Thoracic aorta (tissue), 2 donors: ENCODE measurements around the gene CASP5. TPM values are rescaled to one million over a fixed set of nuclear protein-coding genes. Genes with fewer than 3 reads are reported as not detected.
A peak's percentile ranks its signal among the peaks of the same experiment; 100 is the strongest.

ENCODE experiments used
- ATAC-seq: fragments of 150-250 bp; one replicate; pipeline ENCODE4 v1.8.0; 2017; ENCODE audit warnings: low read depth; ENCODE audit not compliant: insufficient number of reproducible peaks, low FRiP score
- DNase-seq: peaks from one replicate; pipeline ENCODE4 v3.0.0-alpha.2; 2020; ENCODE audit warnings: low spot score
- H3K27ac ChIP-seq, 2 donors: fragments of 200-600 bp; sonication (generic); 1 replicate in 1 of 2; 2 replicates in 1 of 2; pipeline ENCODE4 v1.5.1; 2016; ENCODE audit warnings: mild to moderate bottlenecking in 2 of 2, moderate library complexity in 2 of 2
- H3K27me3 ChIP-seq: fragments of 200-600 bp; sonication (generic); replicated peaks from 2 replicates; pipeline ENCODE4 v1.6.0; 2016; ENCODE audit warnings: mild to moderate bottlenecking; ENCODE audit not compliant: insufficient read depth
- H3K36me3 ChIP-seq: fragments of 200-600 bp; sonication (generic); one replicate; pipeline ENCODE4 v1.5.1; 2016
- H3K4me1 ChIP-seq, 2 donors: fragments of 200-600 bp; sonication (generic); 1 replicate in 1 of 2; 2 replicates in 1 of 2; pipeline versions ENCODE4 v1.5.1 to v1.6.0; 2016; ENCODE audit warnings: low read depth in 2 of 2, mild to moderate bottlenecking in 1 of 2; ENCODE audit not compliant: control insufficient read depth in 1 of 2
- H3K4me3 ChIP-seq: fragments of 200-600 bp; sonication (generic); 2 replicates; pipeline ENCODE4 v1.5.1; 2016; ENCODE audit warnings: mild to moderate bottlenecking
- H3K9me3 ChIP-seq: fragments of 200-600 bp; sonication (generic); 2 replicates; pipeline ENCODE4 v1.5.1; 2016
- total RNA-seq, 2 donors: library from RNA; depleted of rRNA; stranded (reverse); fragments of >200 nt; gene quantifications; one replicate each; pipeline versions ENCODE4 v1.1.0 to v1.2.3, GENCODE V29; 2016
- TF ChIP-seq, protein P1 (sequence below): fragments of 200-600 bp; sonication (generic); IDR thresholded peaks from one replicate; pipeline ENCODE4 v1.5.1; 2019; ENCODE audit warnings: antibody characterized with exemption

Gene CASP5
- total RNA-seq, 2 donors from 2014 or later = 4.0 TPM; not detected in 1

DNA sequence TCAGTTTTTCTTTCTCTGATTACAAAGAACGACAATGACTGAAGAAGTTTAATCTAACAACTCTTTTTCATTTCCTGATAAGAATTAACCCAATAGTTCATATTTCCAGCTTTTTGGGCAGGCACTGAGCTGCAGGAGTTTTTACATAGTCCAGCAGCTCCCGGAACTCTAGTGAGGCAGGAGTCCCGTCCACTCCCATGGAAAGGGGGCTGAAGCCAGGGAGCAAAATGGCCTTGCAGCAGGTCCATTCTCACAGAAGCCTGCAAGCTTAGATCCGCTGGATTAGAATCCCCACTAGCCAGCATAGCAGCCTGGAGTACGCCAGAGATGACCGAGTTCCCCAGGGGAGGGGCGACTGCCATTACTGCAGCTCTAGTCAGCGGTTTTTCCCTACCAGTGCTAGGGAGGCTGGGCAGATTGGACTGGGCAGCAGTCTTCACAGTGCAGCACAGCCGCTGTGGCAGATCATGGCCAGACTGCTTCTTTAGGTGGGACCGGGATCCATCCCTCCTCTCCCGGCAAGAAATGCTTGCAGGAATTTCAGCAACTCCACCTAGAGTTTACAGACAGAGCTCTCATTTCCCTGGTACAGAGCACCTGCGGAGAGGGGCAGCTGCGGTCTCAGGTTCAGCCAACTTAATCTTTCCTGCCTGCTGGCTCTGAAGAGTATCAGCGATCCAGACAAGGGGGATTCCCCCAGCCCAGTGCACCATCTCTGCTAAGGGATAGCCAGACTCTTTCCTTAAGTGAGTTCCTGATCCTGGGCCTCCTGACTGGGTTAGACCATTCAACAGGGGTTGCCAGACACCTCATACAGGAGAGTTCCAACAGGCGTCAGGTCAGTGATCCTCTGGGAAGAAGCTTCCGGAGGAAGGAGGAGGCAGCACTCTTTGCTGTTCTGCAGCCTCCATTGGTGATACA lies 53.9 kb downstream of the CASP5 start:
- Histone ChIP-seq H3K36me3 (no peaks in the 10 kb centered on the region), H3K9me3 (no peaks in the 10 kb centered on the region), H3K4me3 (peak overlapping the region; percentile 77), H3K4me1 (peaks cover 19 to 30% of the 10 kb centered on the region in 2 donors), H3K27me3 (no peaks in the 10 kb centered on the region), H3K27ac (peak overlapping the region; percentile 72 to 81)
- TF ChIP-seq, protein P1, sequence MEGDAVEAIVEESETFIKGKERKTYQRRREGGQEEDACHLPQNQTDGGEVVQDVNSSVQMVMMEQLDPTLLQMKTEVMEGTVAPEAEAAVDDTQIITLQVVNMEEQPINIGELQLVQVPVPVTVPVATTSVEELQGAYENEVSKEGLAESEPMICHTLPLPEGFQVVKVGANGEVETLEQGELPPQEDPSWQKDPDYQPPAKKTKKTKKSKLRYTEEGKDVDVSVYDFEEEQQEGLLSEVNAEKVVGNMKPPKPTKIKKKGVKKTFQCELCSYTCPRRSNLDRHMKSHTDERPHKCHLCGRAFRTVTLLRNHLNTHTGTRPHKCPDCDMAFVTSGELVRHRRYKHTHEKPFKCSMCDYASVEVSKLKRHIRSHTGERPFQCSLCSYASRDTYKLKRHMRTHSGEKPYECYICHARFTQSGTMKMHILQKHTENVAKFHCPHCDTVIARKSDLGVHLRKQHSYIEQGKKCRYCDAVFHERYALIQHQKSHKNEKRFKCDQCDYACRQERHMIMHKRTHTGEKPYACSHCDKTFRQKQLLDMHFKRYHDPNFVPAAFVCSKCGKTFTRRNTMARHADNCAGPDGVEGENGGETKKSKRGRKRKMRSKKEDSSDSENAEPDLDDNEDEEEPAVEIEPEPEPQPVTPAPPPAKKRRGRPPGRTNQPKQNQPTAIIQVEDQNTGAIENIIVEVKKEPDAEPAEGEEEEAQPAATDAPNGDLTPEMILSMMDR = no peak
- DNase-seq = peak; percentile 8
- peak; percentile 38 for ATAC-seq

DNA sequence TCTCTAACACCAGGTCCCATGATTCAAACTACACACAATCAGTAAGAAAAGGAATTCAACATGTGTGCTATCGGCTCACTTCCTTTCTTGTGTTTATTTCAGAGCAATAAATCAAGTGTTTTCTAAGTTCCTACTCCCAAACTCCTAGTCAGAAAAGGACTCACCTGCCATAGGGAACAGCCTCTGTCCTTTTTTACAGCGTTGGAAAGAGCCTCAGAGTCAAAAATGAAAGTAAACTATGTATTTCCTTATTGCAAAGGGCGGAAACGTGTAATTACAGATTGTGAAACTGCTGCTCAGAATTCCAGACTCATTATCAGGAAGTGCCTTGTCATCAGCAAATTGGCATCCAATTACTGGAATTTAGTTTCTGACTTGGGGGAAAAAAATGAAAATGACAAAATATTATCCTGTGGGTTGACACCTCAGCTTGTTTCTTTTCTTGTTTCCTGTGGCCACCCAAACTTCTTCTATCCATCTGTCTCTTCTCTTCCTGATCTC lies 54.6 kb downstream of the CASP5 start, which contains the start of gene CASP4:
CASP4 (minus strand) TSS at position 220 of the 501 bp plus-strand sequence; CDS start at position 171, 49 bp downstream.
- ATAC-seq = peak; percentile 78
- H3K27ac ChIP-seq = peak within 1 kb of the TSS; percentile 72 to 81
- H3K9me3 ChIP-seq = no peaks in the 10 kb centered on the region

DNA sequence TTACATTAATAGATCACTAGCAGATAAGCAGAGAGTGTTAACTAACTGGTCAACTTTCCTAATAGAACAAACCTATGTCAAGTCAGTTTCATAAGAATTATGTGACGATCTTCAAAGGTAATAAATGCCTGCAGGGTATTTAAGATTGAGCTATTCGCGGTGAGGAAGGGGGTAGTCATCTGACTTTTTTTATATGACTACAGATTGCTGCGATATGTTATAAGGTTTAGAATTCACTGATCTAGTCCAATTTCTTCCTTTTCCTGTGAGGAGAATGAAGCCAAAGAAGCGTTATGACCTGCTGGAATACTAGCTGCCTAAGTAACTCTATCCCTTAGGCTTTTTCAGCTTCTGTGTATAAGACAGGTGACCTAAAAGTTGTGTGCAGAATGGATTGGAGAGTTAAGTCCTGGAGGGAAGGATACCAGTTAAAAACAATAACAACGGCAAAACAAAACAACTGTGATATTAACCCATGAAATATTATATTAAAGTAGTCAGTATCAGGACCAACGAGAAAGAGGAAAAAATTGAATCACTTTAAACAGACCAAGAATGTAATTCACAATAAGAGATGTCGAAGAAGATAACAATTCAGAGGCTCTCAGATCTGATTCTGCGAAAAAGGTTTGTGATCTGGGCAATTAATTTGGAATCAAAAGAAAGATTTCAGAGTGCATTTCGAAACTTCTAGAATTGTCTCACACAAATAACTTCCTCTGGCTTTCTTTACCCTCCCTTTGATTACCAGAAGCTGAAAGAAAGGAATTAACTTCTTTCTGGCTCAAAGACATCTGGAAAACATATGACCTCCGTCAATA lies 55.2 kb downstream of the CASP5 start:
- no peak for ATAC-seq
- Histone ChIP-seq H3K4me3 (peak overlapping the region; percentile 77), H3K27ac (peak overlapping the region; percentile 72 to 81), H3K9me3 (no peaks in the 10 kb centered on the region), H3K27me3 (no peaks in the 10 kb centered on the region), H3K4me1 (peaks cover 19 to 30% of the 10 kb centered on the region in 2 donors), H3K36me3 (no peaks in the 10 kb centered on the region)
- TF ChIP-seq, protein P1 = no peak
- DNase-seq = no peak

More for the DNA sequence above, 54.6 kb downstream of the CASP5 start, which contains the start of gene CASP4:
- TF ChIP-seq, protein P1 = no peak
- no peaks in the 10 kb centered on the region for H3K36me3 ChIP-seq
- DNase-seq = peak; percentile 3
- H3K4me3 ChIP-seq = peak within 1 kb of the TSS; percentile 77
- H3K27me3 ChIP-seq = no peaks in the 10 kb centered on the region
- H3K4me1 ChIP-seq = peaks cover 19 to 30% of the 10 kb centered on the region in 2 donors

DNA sequence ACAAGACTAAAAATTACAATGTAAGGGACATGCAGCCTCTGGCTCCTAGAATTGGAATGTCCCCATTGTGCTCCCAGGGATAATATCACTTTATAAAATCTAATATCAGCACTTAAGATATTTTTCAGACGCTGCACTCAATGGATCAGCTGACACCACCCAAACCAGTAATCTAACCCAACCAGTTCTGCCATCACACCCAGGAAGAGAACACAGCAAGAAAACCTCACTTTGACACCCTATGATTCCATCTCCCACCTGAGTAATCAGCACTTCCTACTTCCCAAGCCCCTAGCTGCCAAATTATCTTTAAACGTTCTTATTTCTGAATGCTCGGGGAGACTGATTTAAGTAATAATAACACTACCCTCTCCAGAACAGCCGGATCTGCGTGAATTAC lies 57.2 kb downstream of the CASP5 start:
- no peak for DNase-seq
- Histone ChIP-seq H3K27me3 (no peaks in the 10 kb centered on the region), H3K36me3 (peaks cover 6% of the 10 kb centered on the region), H3K9me3 (no peaks in the 10 kb centered on the region), H3K4me1 (peaks cover 19 to 30% of the 10 kb centered on the region in 2 donors), H3K4me3 (peak overlapping the region; percentile 77), H3K27ac (no peak overlapping the region)
- no peak for ATAC-seq
- TF ChIP-seq, protein P1 = no peak
